ENCODE measurements around the gene SCAMP3.

- no peak for TF ChIP-seq EZH2 (IDR thresholded peaks at IDR 0.05; ENCODE audit: borderline replicate concordance, insufficient read depth, low read length, poor library complexity, severe bottlenecking)
- TF ChIP-seq CTCF (IDR thresholded peaks at IDR 0.05; ENCODE audit: poor library complexity, severe bottlenecking): no peak
- no peak for TF ChIP-seq SMC3 (conservative IDR thresholded peaks at IDR 0.05; ENCODE audit: poor library complexity)
- TF ChIP-seq POLR2AphosphoS5 (IDR thresholded peaks at IDR 0.05): no peak
- TF ChIP-seq RAD21 (conservative IDR thresholded peaks at IDR 0.05): no peak
- no peak for TF ChIP-seq REST (IDR thresholded peaks at IDR 0.05; ENCODE audit: borderline replicate concordance)
- TF ChIP-seq TAF1 (IDR thresholded peaks at IDR 0.05; ENCODE audit: low read depth): no peak
- no peak for TF ChIP-seq EP300 (conservative IDR thresholded peaks at IDR 0.05; ENCODE audit: poor library complexity, severe bottlenecking)
These were observed 19.3 kb downstream of the SCAMP3 start for GRCh38 chr1:155242805-155243358.
